ENCODE measurements around the gene SOX5. TPM values are rescaled to one million over a fixed set of nuclear protein-coding genes. Genes with fewer than 3 reads are reported as not detected.

Gene SOX5
- total RNA-seq, 2 donors from 2014 or later, result 3.0 to 13.3 TPM

DNA sequence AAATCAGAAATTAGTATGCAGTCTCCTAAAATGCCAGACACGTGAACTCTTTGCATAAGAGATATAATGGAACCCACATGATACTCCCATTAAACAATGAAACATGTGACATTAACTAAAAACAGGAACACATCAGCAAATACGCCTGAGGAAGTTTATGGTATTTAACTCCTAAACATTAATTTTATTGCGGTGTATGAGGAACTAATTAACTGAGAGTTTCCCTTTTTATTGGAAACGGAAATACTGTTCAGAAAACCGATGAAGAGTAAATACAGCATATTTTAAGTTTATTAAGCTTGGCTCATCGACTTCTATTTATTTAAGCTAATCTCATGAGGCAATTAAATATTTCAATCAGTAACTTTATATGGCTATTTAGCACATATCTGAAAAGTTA is 290.3 kb downstream of the SOX5 start:
- Mint-ChIP-seq H3K4me3 (no peak overlapping the region), H3K4me1 (ENCODE audit: low read depth in 2 of 2) (no peaks in the 10 kb centered on the region), H3K36me3 (no peaks in the 10 kb centered on the region), H3K27ac (no peak overlapping the region), H3K27me3 (no peaks in the 10 kb centered on the region), H3K9me3 (no peaks in the 10 kb centered on the region)
- no peak for DNase-seq (ENCODE audit: low spot score)
- no peak for ATAC-seq

- Mint-ChIP-seq H3K27me3 (no peaks in the 10 kb centered on the region), H3K4me1 (ENCODE audit: low read depth in 2 of 2) (no peaks in the 10 kb centered on the region), H3K9me3 (peaks cover under 1% of the 10 kb centered on the region), H3K4me3 (no peak overlapping the region), H3K27ac (no peak overlapping the region), H3K36me3 (no peaks in the 10 kb centered on the region)
- ATAC-seq (no peak), DNase-seq (ENCODE audit: low spot score) (no peak)
These were observed 291.9 kb downstream of the SOX5 start for GRCh38 chr12:23657598-23657997.

DNA sequence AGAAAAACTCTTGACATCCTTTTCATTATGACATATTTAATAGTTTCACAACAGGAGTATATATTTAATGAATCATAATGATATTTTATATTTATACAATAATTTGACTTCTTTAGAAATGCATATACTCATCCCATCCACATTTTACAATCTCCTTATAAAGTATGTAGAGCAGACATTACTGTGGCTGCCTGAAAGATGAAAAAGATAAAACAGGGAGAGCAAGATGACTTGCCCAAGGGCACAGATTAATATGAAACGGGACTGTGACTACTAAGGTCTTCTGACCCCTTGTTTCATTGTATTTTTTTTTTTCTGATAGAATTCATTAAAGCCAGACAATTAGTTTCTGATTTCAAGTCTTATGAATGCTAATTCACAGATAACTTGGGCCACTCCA is 293.6 kb downstream of the SOX5 start:
- Mint-ChIP-seq H3K36me3 (no peaks in the 10 kb centered on the region), H3K9me3 (peaks cover 7% of the 10 kb centered on the region), H3K27me3 (no peaks in the 10 kb centered on the region), H3K27ac (no peak overlapping the region), H3K4me3 (no peak overlapping the region), H3K4me1 (ENCODE audit: low read depth in 2 of 2) (no peaks in the 10 kb centered on the region)
- ATAC-seq (no peak), DNase-seq (ENCODE audit: low spot score) (no peak)

GRCh38 chr12:23655112-23655511 is 294.4 kb downstream of the SOX5 start:
- Mint-ChIP-seq H3K27ac (no peak overlapping the region), H3K4me3 (no peak overlapping the region), H3K36me3 (no peaks in the 10 kb centered on the region), H3K9me3 (peaks cover 7% of the 10 kb centered on the region), H3K4me1 (ENCODE audit: low read depth in 2 of 2) (no peaks in the 10 kb centered on the region), H3K27me3 (no peaks in the 10 kb centered on the region)
- no peak for ATAC-seq
- DNase-seq (ENCODE audit: low spot score), result no peak

GRCh38 chr12:23648546-23648945 is 300.9 kb downstream of the SOX5 start:
- no peaks in the 10 kb centered on the region for H3K4me1 Mint-ChIP-seq (ENCODE audit: low read depth in 2 of 2)
- H3K27ac Mint-ChIP-seq, result no peak overlapping the region
- H3K27me3 Mint-ChIP-seq, result no peaks in the 10 kb centered on the region
- H3K4me3 Mint-ChIP-seq, result no peak overlapping the region
- H3K9me3 Mint-ChIP-seq, result peaks cover 20% of the 10 kb centered on the region
- no peak for ATAC-seq
- H3K36me3 Mint-ChIP-seq, result no peaks in the 10 kb centered on the region
- DNase-seq (ENCODE audit: low spot score), result no peak

DNA sequence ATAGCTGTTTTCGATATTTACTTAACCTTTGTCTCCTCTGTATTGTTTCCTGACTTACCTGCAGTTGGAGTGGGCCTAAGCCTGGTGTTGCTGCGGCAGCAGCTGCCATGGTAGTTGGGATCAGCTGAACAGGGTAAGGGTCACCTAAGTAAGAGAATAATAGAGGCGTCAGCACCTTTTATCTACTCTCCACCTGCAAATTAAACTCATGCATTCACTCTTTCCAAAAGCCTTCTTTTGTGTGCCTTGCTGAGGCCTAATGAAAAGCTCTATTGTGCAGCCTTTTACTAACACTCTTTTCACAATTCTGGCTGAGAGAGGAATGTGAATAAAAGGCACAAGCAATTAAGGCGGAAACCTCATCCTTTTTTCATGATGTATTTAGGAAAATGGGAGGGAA is 308.7 kb downstream of the SOX5 start:
- H3K27ac Mint-ChIP-seq, result no peak overlapping the region
- no peaks in the 10 kb centered on the region for H3K27me3 Mint-ChIP-seq
- no peaks in the 10 kb centered on the region for H3K4me1 Mint-ChIP-seq (ENCODE audit: low read depth in 2 of 2)
- no peak overlapping the region for H3K4me3 Mint-ChIP-seq
- H3K9me3 Mint-ChIP-seq, result peaks cover 21% of the 10 kb centered on the region
- H3K36me3 Mint-ChIP-seq, result no peaks in the 10 kb centered on the region
- DNase-seq (ENCODE audit: low spot score) (no peak), ATAC-seq (no peak)

GRCh38 chr12:23634344-23634743 is 315.1 kb downstream of the SOX5 start:
- Mint-ChIP-seq H3K36me3 (no peaks in the 10 kb centered on the region), H3K27ac (no peak overlapping the region), H3K4me3 (no peak overlapping the region), H3K27me3 (no peaks in the 10 kb centered on the region), H3K4me1 (ENCODE audit: low read depth in 2 of 2) (no peaks in the 10 kb centered on the region), H3K9me3 (peaks cover 8% of the 10 kb centered on the region)
- DNase-seq (ENCODE audit: low spot score) (no peak), ATAC-seq (no peak)

- H3K4me3 Mint-ChIP-seq, result no peak overlapping the region
These were observed 317.6 kb downstream of the SOX5 start for GRCh38 chr12:23631786-23632377.

DNA sequence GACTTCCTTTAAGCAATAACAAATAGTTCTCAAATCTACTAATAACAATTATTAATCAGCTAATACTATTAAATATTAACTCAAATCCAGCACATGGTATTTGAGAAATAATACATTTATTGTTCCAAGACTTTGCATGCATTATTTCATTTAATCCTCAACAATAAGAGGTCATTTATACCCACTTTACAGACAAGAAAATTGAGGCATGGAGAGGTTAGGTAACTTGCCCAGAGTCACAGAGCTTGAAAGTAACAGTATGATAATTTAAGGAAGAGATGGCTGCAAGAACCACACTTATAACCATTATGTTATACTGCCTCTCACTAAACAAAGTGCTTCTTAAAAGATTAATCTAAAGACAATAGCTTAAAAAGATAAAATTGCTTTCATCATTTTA is 318.9 kb downstream of the SOX5 start:
- Mint-ChIP-seq H3K4me1 (ENCODE audit: low read depth in 2 of 2) (no peaks in the 10 kb centered on the region), H3K27ac (no peak overlapping the region), H3K9me3 (peaks cover 4% of the 10 kb centered on the region), H3K36me3 (no peaks in the 10 kb centered on the region), H3K4me3 (no peak overlapping the region), H3K27me3 (no peaks in the 10 kb centered on the region)
- DNase-seq (ENCODE audit: low spot score) (no peak), ATAC-seq (no peak)

More at GRCh38 chr12:23631786-23632377, 317.6 kb downstream of the SOX5 start:
- H3K4me1 Mint-ChIP-seq (ENCODE audit: low read depth in 2 of 2), result no peaks in the 10 kb centered on the region
- H3K9me3 Mint-ChIP-seq, result peaks cover 4% of the 10 kb centered on the region
- no peaks in the 10 kb centered on the region for H3K36me3 Mint-ChIP-seq
- DNase-seq (ENCODE audit: low spot score) (no peak), ATAC-seq (no peak)
- H3K27ac Mint-ChIP-seq, result no peak overlapping the region
- no peaks in the 10 kb centered on the region for H3K27me3 Mint-ChIP-seq

DNA sequence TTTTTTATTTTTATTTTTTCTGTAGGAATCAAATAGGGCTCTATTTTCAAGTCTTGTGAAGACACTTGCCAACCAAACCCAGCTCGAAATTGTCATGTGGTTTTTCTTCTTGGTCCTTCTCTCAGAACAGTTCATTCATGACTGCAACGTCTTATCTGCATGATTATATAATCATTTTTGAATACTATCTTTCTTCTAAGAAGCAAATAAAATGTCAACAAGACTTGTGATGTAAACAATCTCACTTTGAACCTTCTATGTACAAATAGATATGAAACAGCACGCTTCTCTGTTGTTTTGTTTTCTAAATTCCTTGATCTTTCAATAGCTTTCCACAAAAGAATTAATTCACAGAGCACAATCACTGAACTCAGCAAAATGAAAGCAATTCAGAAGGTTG is 320.7 kb downstream of the SOX5 start:
- no peaks in the 10 kb centered on the region for H3K36me3 Mint-ChIP-seq
- H3K4me1 Mint-ChIP-seq (ENCODE audit: low read depth in 2 of 2), result no peaks in the 10 kb centered on the region
- DNase-seq (ENCODE audit: low spot score) (no peak), ATAC-seq (no peak)
- H3K27ac Mint-ChIP-seq, result no peak overlapping the region
- no peak overlapping the region for H3K4me3 Mint-ChIP-seq
- peaks cover 6% of the 10 kb centered on the region for H3K9me3 Mint-ChIP-seq
- H3K27me3 Mint-ChIP-seq, result no peaks in the 10 kb centered on the region

DNA sequence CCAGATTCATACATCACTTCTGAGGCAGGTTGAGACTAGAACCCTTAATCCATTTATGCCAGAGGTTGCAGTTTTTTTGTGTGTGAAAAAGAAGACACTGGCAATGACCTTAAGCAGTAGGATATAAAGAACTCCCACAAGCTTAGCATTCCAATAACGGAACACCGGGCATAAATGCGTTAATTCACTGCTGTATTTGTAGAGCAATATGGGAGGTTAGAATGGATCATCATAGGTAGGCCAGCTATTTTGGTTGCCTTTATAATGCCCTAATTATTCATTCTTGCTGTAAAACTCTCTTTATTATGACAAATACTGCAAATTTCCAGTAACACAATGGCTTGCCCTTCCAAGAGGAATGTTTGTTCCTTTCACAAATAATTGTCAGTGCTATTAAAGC is 322.7 kb downstream of the SOX5 start:
- H3K36me3 Mint-ChIP-seq, result no peaks in the 10 kb centered on the region
- DNase-seq (ENCODE audit: low spot score), result no peak
- H3K27me3 Mint-ChIP-seq, result no peaks in the 10 kb centered on the region
- H3K4me1 Mint-ChIP-seq (ENCODE audit: low read depth in 2 of 2), result no peaks in the 10 kb centered on the region
- peaks cover 8% of the 10 kb centered on the region for H3K9me3 Mint-ChIP-seq
- no peak overlapping the region for H3K4me3 Mint-ChIP-seq
- no peak for ATAC-seq
- H3K27ac Mint-ChIP-seq, result no peak overlapping the region

DNA sequence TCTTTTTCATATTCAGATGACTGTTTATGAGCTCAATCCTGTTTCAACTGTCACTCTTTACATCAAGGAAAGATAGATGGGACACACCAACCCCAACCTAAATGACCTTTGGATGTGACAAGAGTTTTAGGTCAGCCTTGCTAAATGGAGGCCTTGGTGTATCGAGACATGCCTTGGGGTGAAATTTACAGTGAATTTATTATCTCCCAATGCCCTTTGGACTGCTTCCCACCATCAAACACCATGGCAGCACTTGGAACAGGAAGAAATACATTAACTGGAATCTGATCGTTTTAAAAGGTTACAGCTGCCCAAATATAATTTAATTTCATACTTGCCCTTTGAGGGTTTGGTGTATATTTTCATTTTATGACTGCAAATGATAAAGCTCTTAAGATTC is 327.6 kb downstream of the SOX5 start:
- Mint-ChIP-seq H3K27ac (no peak overlapping the region), H3K36me3 (no peaks in the 10 kb centered on the region), H3K9me3 (peaks cover 14% of the 10 kb centered on the region), H3K4me1 (ENCODE audit: low read depth in 2 of 2) (no peaks in the 10 kb centered on the region), H3K27me3 (no peaks in the 10 kb centered on the region), H3K4me3 (no peak overlapping the region)
- no peak for ATAC-seq
- no peak for DNase-seq (ENCODE audit: low spot score)

GRCh38 chr12:23618718-23619117 is 330.8 kb downstream of the SOX5 start:
- Mint-ChIP-seq H3K4me3 (no peak overlapping the region), H3K36me3 (no peaks in the 10 kb centered on the region), H3K27me3 (no peaks in the 10 kb centered on the region), H3K4me1 (ENCODE audit: low read depth in 2 of 2) (no peaks in the 10 kb centered on the region), H3K27ac (no peak overlapping the region), H3K9me3 (peaks cover 18% of the 10 kb centered on the region)
- DNase-seq (ENCODE audit: low spot score), result no peak
- no peak for ATAC-seq

GRCh38 chr12:23617749-23618148 is 331.7 kb downstream of the SOX5 start:
- no peak for DNase-seq (ENCODE audit: low spot score)
- no peaks in the 10 kb centered on the region for H3K4me1 Mint-ChIP-seq (ENCODE audit: low read depth in 2 of 2)
- H3K9me3 Mint-ChIP-seq, result peaks cover 17% of the 10 kb centered on the region
- H3K27me3 Mint-ChIP-seq, result no peaks in the 10 kb centered on the region
- no peak overlapping the region for H3K27ac Mint-ChIP-seq
- ATAC-seq, result no peak
- H3K36me3 Mint-ChIP-seq, result no peaks in the 10 kb centered on the region
- H3K4me3 Mint-ChIP-seq, result no peak overlapping the region

- H3K4me3 Mint-ChIP-seq, result no peak overlapping the region
- DNase-seq (ENCODE audit: low spot score) (no peak), ATAC-seq (no peak)
- no peak overlapping the region for H3K27ac Mint-ChIP-seq
- H3K27me3 Mint-ChIP-seq, result no peaks in the 10 kb centered on the region
- H3K9me3 Mint-ChIP-seq, result peaks cover 20% of the 10 kb centered on the region
- no peaks in the 10 kb centered on the region for H3K36me3 Mint-ChIP-seq
- no peaks in the 10 kb centered on the region for H3K4me1 Mint-ChIP-seq (ENCODE audit: low read depth in 2 of 2)
These were observed 335.2 kb downstream of the SOX5 start for GRCh38 chr12:23614280-23614679.
